H9 (cell line): ENCODE measurements around the gene ANKRD44. TPM values are rescaled to one million over a fixed set of nuclear protein-coding genes. Genes with fewer than 3 reads are reported as not detected.

Source experiments
- DNase-seq: peaks from one replicate; pipeline ENCODE4 v3.0.0-alpha.2; 2017
- H2AFZ ChIP-seq: one replicate; pipeline ENCODE4 v1.6.1; 2013; ENCODE audit warnings: mild to moderate bottlenecking, low read length, control low read depth, moderate library complexity
- H2AK5ac ChIP-seq: 2 replicates; pipeline ENCODE4 v1.6.1; 2013; ENCODE audit warnings: low read length, control low read depth, mixed read lengths; ENCODE audit not compliant: insufficient read length
- H2BK120ac ChIP-seq: one replicate; pipeline ENCODE4 v1.6.1; 2013; ENCODE audit warnings: low read depth, mild to moderate bottlenecking, low read length, control low read depth, inconsistent platforms; ENCODE audit not compliant: poor library complexity, severe bottlenecking
- H2BK12ac ChIP-seq: 2 replicates; pipeline ENCODE4 v1.6.1; 2013; ENCODE audit warnings: low read length, control low read depth, mixed read lengths, low read depth; ENCODE audit not compliant: insufficient read length
- H2BK15ac ChIP-seq: 2 replicates; pipeline ENCODE4 v1.6.1; 2013; ENCODE audit warnings: low read depth, low read length, control low read depth
- H2BK20ac ChIP-seq: one replicate; pipeline ENCODE4 v1.6.1; 2013; ENCODE audit warnings: low read depth, mild to moderate bottlenecking, low read length, control low read depth, inconsistent platforms; ENCODE audit not compliant: poor library complexity, severe bottlenecking
- H2BK5ac ChIP-seq: 2 replicates; pipeline ENCODE4 v1.6.1; 2013; ENCODE audit warnings: low read length, control low read depth, mixed read lengths; ENCODE audit not compliant: insufficient read length
- H3K14ac ChIP-seq: 2 replicates; pipeline ENCODE4 v1.6.1; 2013; ENCODE audit warnings: low read length, control low read depth; ENCODE audit not compliant: insufficient read depth
- H3K18ac ChIP-seq: 2 replicates; pipeline ENCODE4 v1.6.1; 2013; ENCODE audit warnings: low read depth, mild to moderate bottlenecking, mixed read lengths, low read length, control low read depth; ENCODE audit not compliant: insufficient read length
- H3K23ac ChIP-seq: 2 replicates; pipeline ENCODE4 v1.6.1; 2013; ENCODE audit warnings: low read length, control low read depth, mixed read lengths, low read depth; ENCODE audit not compliant: insufficient read length
- H3K23me2 ChIP-seq: 2 replicates; pipeline ENCODE4 v1.6.1; 2013; ENCODE audit warnings: low read depth, mild to moderate bottlenecking, mixed read lengths, low read length, control low read depth; ENCODE audit not compliant: insufficient read length, poor library complexity, severe bottlenecking
- H3K27ac ChIP-seq: 2 replicates; pipeline ENCODE4 v1.5.1; 2013; ENCODE audit warnings: low read length, control low read depth, mixed read lengths, low read depth; ENCODE audit not compliant: insufficient read length
- H3K27me3 ChIP-seq: 2 replicates; pipeline ENCODE4 v1.6.1; 2013; ENCODE audit warnings: low read length, control low read depth, inconsistent platforms; ENCODE audit not compliant: insufficient read depth
- H3K4ac ChIP-seq: 2 replicates; pipeline ENCODE4 v1.6.1; 2013; ENCODE audit warnings: low read depth, mild to moderate bottlenecking, control low read depth, inconsistent platforms, low read length, moderate library complexity
- H3K4me1 ChIP-seq: 2 replicates; pipeline ENCODE4 v1.6.1; 2013; ENCODE audit warnings: low read length, control low read depth, inconsistent platforms; ENCODE audit not compliant: insufficient read depth
- H3K4me2 ChIP-seq: 2 replicates; pipeline ENCODE4 v1.6.1; 2013; ENCODE audit warnings: low read length, control low read depth, mixed read lengths; ENCODE audit not compliant: insufficient read length, insufficient read depth
- H3K56ac ChIP-seq: 2 replicates; pipeline ENCODE4 v1.6.1; 2013; ENCODE audit warnings: low read depth, mild to moderate bottlenecking, mixed read lengths, low read length, control low read depth; ENCODE audit not compliant: insufficient read length
- H3K79me1 ChIP-seq: 2 replicates; pipeline ENCODE4 v1.6.1; 2013; ENCODE audit warnings: low read depth, mild to moderate bottlenecking, moderate library complexity, low read length, control low read depth, inconsistent platforms; ENCODE audit not compliant: insufficient read depth, poor library complexity, severe bottlenecking
- H3K79me2 ChIP-seq: 2 replicates; pipeline ENCODE4 v1.6.1; 2013; ENCODE audit warnings: low read length, control low read depth, inconsistent platforms; ENCODE audit not compliant: insufficient read depth
- H3K9ac ChIP-seq: 2 replicates; pipeline ENCODE4 v1.6.1; 2013; ENCODE audit warnings: low read length, control low read depth, mixed read lengths; ENCODE audit not compliant: insufficient read length; ENCODE audit errors: extremely low read depth
- H3K9me3 ChIP-seq: one replicate; pipeline ENCODE4 v1.6.1; 2013; ENCODE audit warnings: low read depth, low read length, inconsistent platforms; ENCODE audit not compliant: control insufficient read depth
- H3T11ph ChIP-seq: one replicate; pipeline ENCODE4 v1.6.1; 2013; ENCODE audit warnings: mild to moderate bottlenecking, low read length, control low read depth, inconsistent platforms
- H4K20me1 ChIP-seq: one replicate; pipeline ENCODE4 v1.6.1; 2013; ENCODE audit not compliant: control insufficient read depth, insufficient read length, insufficient read depth
- H4K5ac ChIP-seq: 2 replicates; pipeline ENCODE4 v1.6.1; 2013; ENCODE audit warnings: low read depth, mild to moderate bottlenecking, mixed read lengths, low read length, control low read depth; ENCODE audit not compliant: insufficient read length
- H4K8ac ChIP-seq: replicated peaks from 2 replicates; pipeline ENCODE4 v1.6.1; 2013; ENCODE audit warnings: low read length, control low read depth, mixed read lengths, low read depth; ENCODE audit not compliant: insufficient read length
- H4K91ac ChIP-seq: 2 replicates; pipeline ENCODE4 v1.6.1; 2013; ENCODE audit warnings: low read depth, mild to moderate bottlenecking, moderate library complexity, mixed read lengths, low read length, control low read depth; ENCODE audit not compliant: insufficient read length
- H3K27ac Mint-ChIP-seq, 3 experiments: 2 replicates in 2 of 3; 3 replicates in 1 of 3; pipeline ENCODE4 v1.8.0; 2020 to 2021; ENCODE audit warnings: mixed read lengths in 3 of 3, mild to moderate bottlenecking in 1 of 3, moderate library complexity in 1 of 3
- H3K27me3 Mint-ChIP-seq: 2 replicates; pipeline ENCODE4 v1.8.0; 2021; ENCODE audit warnings: low read depth, mild to moderate bottlenecking, moderate library complexity, mixed read lengths
- H3K36me3 Mint-ChIP-seq, 3 experiments: 2 replicates in 2 of 3; 3 replicates in 1 of 3; pipeline ENCODE4 v1.8.0; 2020 to 2021; ENCODE audit warnings: low read depth in 3 of 3, mixed read lengths in 3 of 3; ENCODE audit not compliant: insufficient read depth in 1 of 3
- H3K4me1 Mint-ChIP-seq, 2 experiments: 2 replicates each; pipeline ENCODE4 v1.8.0; 2020; ENCODE audit warnings: mixed read lengths in 2 of 2
- H3K4me3 Mint-ChIP-seq, 2 experiments: 2 replicates in 1 of 2; 3 replicates in 1 of 2; pipeline ENCODE4 v1.8.0; 2020 to 2021; ENCODE audit warnings: mild to moderate bottlenecking in 2 of 2, mixed read lengths in 2 of 2, moderate library complexity in 1 of 2
- H3K9me3 Mint-ChIP-seq, 2 experiments: 2 replicates in 1 of 2; 3 replicates in 1 of 2; pipeline ENCODE4 v1.8.0; 2020; ENCODE audit warnings: mild to moderate bottlenecking in 2 of 2, mixed read lengths in 2 of 2, moderate library complexity in 1 of 2
- WGBS: extraction: QIAGEN DNeasy Blood & Tissue Kit; methylation state at CpG from one replicate; pipeline ENCODE4 v1.1.7; 2013; ENCODE audit warnings: missing lambda C conversion rate, low lambda C conversion rate, mixed read lengths; ENCODE audit not compliant: insufficient read length; ENCODE audit errors: extremely low coverage; 5-methylcytosine and 5-hydroxymethylcytosine counted together
- total RNA-seq: library from RNA; stranded (reverse); gene quantifications from 2 replicates; pipeline ENCODE4 v1.2.1, GENCODE V29; 2021
- TF ChIP-seq, protein P1 (sequence below): fragments of 200-600 bp; sonication (generic); conservative IDR thresholded peaks from 3 replicates; pipeline ENCODE4 v1.8.0; 2021; ENCODE audit warnings: antibody characterized with exemption, mild to moderate bottlenecking

Gene ANKRD44
- total RNA-seq, 1 experiment from 2014 or later: 1.9 TPM

DNA sequence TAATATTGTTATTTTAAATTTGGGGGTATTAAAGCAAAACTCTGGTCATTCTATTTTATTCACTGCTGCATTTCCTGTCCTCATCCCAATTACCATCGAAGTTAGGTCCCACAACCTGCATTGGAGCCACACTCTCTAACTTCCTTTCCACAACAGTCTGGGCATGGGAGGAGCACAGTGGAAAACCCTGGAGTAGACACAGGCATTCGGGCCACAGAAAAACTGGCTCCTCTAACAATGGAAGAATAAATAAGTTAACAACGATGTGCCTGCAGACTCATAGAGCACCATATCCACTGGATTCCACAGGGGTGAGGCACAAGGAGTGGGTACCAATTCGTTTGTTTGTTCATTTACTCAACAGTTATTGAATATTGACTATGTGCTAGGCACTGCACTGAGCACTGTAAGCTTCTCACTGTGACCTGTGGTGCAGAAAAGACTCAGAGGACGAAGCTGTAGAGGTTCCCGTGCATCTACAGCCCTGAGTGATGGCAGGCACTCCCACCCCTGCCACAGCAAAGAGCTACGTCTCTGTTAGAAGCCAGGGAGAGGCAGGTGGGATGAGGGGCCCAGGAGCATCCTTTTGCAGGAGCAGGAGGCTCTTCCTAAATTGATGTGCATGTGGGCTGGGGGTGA lies 229.9 kb downstream of the ANKRD44 start:
- Histone ChIP-seq H3K14ac (no peak overlapping the region; the same call in 1 of the 2 replicates), H3K56ac (no peak overlapping the region), H3K23me2 (no peaks in the 10 kb centered on the region), H3K27me3 (no peaks in the 10 kb centered on the region), H3K18ac (no peak overlapping the region), H4K91ac (no peak overlapping the region), H4K8ac (no peak overlapping the region), H3K4ac (no peak overlapping the region), H3K9ac (no peak overlapping the region), H2BK20ac (no peak overlapping the region), H4K20me1 (no peaks in the 10 kb centered on the region), H4K5ac (no peak overlapping the region), H3K9me3 (no peaks in the 10 kb centered on the region), H2BK12ac (no peak overlapping the region), H2AK5ac (no peak overlapping the region), H3K23ac (no peak overlapping the region), H2BK15ac (no peak overlapping the region), H3K79me2 (no peaks in the 10 kb centered on the region), H3T11ph (no peak overlapping the region), H3K4me2 (no peak overlapping the region), H3K4me1 (0 out of 2 replicates have a peak, but pooled peaks cover 3% of the 10 kb centered on the region), H2BK5ac (no peak overlapping the region), H3K79me1 (no peaks in the 10 kb centered on the region), H2BK120ac (no peak overlapping the region), H2AFZ (no peak overlapping the region), H3K27ac (no peak overlapping the region)
- no peak overlapping the region for H3K4me3 Mint-ChIP-seq
- no peaks in the 10 kb centered on the region for H3K27me3 Mint-ChIP-seq
- TF ChIP-seq, protein P1, sequence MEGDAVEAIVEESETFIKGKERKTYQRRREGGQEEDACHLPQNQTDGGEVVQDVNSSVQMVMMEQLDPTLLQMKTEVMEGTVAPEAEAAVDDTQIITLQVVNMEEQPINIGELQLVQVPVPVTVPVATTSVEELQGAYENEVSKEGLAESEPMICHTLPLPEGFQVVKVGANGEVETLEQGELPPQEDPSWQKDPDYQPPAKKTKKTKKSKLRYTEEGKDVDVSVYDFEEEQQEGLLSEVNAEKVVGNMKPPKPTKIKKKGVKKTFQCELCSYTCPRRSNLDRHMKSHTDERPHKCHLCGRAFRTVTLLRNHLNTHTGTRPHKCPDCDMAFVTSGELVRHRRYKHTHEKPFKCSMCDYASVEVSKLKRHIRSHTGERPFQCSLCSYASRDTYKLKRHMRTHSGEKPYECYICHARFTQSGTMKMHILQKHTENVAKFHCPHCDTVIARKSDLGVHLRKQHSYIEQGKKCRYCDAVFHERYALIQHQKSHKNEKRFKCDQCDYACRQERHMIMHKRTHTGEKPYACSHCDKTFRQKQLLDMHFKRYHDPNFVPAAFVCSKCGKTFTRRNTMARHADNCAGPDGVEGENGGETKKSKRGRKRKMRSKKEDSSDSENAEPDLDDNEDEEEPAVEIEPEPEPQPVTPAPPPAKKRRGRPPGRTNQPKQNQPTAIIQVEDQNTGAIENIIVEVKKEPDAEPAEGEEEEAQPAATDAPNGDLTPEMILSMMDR: no peak
- peaks cover 0 to 5% of the 10 kb centered on the region in 2 experiments; a peak in 3 of 4 replicates for H3K4me1 Mint-ChIP-seq
- no peak overlapping the region for H3K27ac Mint-ChIP-seq
- no peaks in the 10 kb centered on the region for H3K36me3 Mint-ChIP-seq
- no peaks in the 10 kb centered on the region for H3K9me3 Mint-ChIP-seq
- no peak for DNase-seq
- no CpG with 5 or more reads among the region's 7 CpGs for WGBS
